GM12891 (cell line): ENCODE data around the gene FTSJ3.

Experiments
- PAX5 ChIP-seq: IDR thresholded peaks from 2 replicates; pipeline ENCODE4 v1.6.1; 2011; ENCODE audit warnings: low read length, moderate library complexity, mild to moderate bottlenecking; ENCODE audit not compliant: insufficient read depth, severe bottlenecking
- POLR2A ChIP-seq: IDR thresholded peaks from 2 replicates; pipeline ENCODE4 v1.6.1; 2011; ENCODE audit warnings: low read depth, low read length, control low read depth
- POLR2AphosphoS5 ChIP-seq: IDR thresholded peaks from 2 replicates; pipeline ENCODE4 v1.6.1; 2011; ENCODE audit warnings: low read depth, low read length, control low read depth
- POU2F2 ChIP-seq: IDR thresholded peaks from 2 replicates; pipeline ENCODE4 v1.6.1; 2011; ENCODE audit warnings: low read depth, mild to moderate bottlenecking, control low read depth, low read length, moderate library complexity
- TAF1 ChIP-seq: IDR thresholded peaks from 2 replicates; pipeline ENCODE4 v1.6.1; 2011; ENCODE audit warnings: low read depth, low read length, control low read depth

- TF ChIP-seq POLR2A (no peak), POLR2AphosphoS5 (no peak), TAF1 (no peak), PAX5 (no peak), POU2F2 (no peak)
These were observed 52.5 kb downstream of the FTSJ3 start for GRCh38 chr17:63774969-63775265.
